Measurements from ENCODE around the gene TSC2.
A peak's percentile ranks its signal among the peaks of the same experiment; 100 is the strongest.
"Not testable (repeated sequence)": the region's sequence is repeated elsewhere in the genome, so short reads cannot be mapped to it uniquely, and the experiment has no call there.

The TSC2 gene

DNA sequence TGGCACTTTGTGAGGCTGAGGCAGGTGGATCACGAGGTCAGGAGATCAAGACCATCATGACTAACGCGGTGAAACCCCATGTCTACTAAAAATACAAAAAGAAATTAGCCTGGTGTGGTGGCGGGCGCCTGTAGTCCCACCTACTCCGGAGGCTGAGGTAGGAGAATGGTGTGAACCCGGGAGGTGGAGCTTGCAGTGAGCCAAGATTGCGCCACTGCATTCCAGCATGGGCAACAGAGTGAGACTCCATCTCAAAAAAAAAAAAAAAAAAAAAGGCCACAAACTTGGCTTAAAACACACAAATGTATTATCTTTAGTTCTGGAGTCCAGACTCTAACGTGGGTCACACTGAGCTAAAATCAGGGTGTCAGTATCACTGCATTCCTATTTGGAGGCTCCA is 36.1 kb upstream of the TSC2 start:
- not testable (repeated sequence) for DNase-seq

DNA sequence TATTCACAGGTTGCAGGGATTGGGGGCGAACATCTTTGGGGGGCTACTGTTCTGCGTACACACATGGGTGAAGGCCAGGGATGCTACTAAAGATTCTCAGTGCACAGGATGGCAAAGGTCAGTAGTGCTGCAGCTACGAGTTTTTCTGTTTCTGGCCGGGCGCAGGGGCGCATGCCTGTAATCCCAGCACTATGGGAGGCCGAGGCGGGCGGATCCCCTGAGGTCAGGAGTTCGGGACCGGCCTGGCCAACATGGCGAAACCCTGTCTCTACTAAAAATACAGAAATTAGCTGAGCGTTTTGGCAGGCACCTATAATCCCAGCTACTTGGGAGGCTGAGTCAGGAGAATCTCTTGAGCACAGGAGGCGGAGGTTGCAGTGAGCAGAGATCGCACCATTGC is 34.3 kb upstream of the TSC2 start:
- DNase-seq, result no peak

DNA sequence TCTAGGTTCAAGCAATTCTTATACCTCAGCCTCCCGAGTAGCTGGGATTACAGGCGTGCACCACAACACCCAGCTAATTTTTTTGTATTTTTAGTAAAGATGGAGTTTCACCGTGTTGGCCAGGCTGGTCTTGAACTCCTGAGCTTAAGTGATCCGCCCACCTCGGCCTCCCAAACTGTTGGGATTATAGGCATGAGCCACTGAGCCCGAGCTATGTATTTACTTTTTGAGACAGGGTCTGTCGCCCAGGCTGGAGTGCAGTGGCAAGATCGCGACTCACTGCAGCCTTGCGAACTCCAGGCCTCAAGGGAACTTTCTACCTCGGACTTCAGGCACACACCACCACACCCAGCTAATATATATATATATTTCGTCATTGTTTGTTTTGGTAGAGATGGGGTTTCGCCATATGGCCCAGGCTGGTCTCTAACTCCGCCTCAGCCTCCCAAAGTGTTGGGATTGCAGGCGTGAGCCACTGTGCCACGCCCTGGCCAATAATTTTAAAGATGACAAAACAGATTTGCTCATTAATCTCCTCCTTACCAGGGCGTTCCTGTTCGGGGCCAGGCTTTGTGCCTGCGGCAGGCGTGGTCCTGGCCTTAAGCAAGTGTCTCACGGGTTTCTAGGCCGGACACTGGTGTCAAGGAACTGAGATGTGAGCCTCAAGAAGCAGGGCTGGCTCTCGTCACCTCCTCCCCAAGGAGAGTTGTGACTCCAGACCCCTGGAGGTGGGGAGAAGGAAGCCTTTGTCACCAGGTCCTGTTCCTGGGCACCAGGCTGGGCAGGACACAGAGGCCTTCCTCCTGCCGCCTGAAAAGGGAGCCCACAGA is 32.5 kb upstream of the TSC2 start:
- DNase-seq, result no peak

DNA sequence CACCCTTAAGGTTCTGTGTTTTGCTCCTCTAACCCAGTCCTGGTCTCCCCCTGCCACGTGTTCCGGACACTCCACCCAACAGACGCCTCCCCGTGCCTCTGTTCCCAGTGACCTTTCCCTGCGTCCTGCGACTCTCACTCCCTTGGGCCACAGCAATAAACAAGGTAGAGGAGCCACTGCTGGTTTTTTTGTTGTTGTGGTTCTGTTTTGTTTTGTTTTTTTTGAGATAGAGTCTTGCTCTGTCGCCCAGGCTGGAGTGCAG is 31.9 kb upstream of the TSC2 start:
- no peak for DNase-seq

DNA sequence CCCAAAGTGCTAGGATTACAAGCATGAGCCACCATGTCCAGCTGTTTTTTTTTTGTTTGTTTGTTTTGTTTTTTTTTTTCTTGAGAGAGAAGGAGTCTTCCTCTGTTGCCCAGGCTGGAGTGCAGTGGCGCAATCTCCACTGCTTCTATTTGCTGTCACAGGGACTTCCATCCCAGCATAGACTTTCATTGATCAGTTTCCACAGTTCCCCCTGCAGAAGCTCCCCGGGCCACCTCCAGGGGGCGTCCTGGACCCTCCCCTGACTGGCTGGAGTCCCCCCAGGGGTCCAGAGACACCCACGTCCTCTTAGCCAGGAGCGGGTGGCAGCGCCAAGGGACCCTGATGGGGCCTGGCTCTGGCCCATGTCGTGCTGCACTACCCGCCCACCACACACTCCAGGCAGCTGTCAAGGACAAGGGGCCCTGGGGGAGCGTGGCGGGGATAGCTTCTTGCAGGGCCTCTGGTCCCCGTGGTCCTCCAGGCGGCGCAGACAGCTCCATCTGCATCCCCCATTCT is 31.3 kb upstream of the TSC2 start:
- no peak for DNase-seq

DNA sequence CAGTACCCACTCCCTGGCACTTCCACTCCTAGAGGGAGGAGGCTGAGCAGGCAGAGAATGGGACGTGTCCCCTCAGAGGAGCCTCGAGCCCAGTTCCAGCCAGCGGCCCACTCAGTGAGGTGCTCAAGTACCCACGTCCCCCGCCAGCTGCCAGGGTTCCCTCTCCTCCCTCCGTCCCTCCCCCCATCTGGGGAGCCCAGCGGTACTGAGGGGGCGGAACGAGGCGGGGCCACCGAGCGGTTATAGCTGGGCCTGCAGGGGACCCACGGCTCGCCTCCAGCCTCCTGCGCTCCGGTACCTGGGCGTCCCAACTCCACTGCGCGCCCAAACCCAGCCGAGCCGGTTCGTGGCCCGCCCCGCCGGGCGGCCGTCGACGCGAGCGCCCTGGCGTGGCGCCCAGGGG is 28.3 kb upstream of the TSC2 start, which contains the start of gene NPW:
Gene NPW, plus strand, starts transcription at position 268 of the 403 bp plus-strand sequence.
- DNase-seq, result peak; percentile 47

DNA sequence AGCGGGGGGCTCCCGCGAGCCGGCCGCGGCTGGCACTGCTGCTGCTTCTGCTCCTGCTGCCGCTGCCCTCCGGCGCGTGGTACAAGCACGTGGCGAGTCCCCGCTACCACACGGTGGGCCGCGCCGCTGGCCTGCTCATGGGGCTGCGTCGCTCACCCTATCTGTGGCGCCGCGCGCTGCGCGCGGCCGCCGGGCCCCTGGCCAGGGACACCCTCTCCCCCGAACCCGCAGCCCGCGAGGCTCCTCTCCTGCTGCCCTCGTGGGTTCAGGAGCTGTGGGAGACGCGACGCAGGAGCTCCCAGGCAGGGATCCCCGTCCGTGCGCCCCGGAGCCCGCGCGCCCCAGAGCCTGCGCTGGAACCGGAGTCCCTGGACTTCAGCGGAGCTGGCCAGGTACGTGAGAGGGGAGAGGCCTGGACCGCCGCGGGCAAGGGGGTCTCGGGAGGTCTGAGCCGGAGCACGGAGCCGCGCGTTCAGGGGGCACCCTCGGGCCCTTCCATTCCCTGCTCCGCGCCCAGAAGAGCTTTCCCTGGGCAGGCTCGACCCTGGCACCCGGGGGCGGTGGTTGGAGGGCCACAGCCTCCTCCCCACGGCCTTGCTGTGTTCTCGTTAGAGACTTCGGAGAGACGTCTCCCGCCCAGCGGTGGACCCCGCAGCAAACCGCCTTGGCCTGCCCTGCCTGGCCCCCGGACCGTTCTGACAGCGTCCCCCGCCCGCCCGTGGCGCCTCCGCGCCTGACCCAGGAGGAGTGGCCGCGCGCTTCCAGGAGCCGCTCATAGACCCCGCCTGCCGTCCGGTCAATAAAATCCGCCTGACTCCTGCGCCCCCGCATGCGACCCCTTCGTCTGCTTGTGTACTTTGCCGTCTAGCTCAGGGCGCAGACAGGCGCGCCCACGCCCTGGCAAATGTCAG is 27.6 kb upstream of the TSC2 start:
- DNase-seq, result no peak

DNA sequence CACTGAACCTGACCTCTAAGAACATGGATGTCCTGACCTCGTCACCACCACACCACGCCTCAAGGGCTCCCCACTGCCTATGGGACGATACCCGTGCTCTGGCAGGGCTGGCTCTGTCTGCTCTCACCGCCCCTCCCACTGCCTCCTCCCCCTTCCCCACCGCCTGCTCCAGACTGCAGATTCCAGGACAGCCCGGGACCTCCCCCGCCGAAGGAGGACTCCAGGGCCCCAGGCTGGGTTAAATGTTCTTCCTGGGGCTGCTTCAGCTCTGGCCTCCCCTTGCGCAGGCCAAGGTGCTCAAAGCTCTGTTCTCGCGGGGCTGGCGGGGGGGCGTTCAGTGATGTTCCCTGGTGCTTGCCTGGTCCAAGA is 25.1 kb upstream of the TSC2 start:
- DNase-seq, result peak; percentile 54

DNA sequence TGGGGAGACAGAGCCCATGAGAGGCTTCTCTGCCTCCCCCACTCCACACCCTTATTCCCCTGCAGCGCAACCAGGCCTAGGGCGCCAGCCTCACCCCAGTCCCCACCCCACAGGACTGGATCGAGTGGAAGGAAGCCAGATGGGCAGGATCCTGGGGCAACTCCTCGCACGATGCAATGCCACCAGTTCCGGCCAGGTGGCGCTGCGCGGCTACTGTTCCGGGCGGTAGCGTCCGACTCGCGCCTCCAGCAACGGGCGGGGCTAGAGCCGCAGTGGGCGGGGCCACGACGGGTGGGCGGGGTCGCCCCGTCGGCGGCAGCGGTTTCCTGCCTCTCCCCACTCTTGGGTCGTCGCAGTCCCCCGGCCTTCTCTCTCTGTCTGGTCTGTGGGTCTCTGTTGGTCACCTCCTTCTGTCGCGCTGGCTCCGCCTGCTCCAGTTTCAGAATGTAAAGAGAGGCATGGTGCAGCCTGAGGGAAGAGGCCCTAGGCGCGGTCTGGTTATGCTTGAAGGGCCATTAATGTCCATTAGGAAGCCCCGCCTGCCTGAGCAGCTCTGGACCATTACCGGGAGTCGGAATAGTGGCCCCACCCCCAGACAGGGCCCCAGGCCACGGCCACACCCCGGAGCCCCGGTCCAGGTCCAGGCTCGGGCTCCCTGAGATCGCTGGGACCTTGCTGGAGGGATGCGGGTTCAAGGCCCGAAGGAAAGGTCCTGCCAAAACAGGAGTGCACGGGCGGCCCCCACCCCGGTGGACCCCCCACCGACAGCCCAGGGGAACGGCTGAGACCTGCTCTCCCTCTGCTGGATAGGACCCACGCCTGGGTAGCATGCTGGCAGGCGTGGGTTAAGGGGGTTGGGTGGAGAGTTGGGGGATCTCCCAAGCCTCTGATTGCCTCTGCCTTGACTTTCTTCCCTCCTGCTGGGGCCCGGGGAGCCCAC is 24.4 kb upstream of the TSC2 start:
- peak; percentile 97 for DNase-seq

DNA sequence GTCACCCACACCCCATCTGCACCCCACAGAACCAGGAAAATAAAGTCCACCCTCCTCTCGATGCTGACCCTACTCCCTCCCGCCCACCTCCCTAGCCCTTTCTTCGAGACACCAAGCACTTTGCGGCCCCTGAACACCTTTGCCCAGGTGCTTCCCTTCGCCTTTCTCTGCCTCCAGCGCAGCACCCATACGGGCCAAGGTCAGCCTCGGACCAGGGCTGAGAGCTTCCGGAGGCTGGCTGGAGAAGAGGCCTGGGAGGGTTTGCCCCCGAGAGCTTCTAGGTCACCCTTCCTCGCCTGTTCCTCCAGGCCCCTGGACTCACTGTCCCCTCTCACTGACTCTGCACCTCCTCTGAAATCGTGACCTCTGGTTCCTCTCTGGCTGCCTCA is 23.8 kb upstream of the TSC2 start:
- no peak for DNase-seq

DNA sequence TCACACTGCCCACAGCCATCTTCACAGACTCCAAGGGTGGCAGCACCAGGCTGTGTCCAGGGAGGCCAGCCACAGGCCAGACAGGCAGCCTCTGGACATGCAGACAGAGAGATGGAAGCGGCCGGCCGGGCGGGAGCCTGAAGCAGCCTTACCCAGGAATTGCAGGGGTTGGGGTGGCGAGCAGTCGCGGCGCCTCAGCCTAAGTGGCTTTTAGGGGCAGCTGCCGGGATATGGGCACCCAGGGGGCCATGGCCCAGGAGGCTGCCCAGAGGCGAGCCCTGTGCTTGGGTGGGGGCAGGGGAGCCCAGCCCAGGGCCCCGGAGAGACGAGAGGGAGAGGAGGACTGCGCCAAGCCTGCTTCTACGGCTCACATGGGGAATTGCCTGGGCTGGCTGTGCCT is 22.5 kb upstream of the TSC2 start:
- no peak for DNase-seq

DNA sequence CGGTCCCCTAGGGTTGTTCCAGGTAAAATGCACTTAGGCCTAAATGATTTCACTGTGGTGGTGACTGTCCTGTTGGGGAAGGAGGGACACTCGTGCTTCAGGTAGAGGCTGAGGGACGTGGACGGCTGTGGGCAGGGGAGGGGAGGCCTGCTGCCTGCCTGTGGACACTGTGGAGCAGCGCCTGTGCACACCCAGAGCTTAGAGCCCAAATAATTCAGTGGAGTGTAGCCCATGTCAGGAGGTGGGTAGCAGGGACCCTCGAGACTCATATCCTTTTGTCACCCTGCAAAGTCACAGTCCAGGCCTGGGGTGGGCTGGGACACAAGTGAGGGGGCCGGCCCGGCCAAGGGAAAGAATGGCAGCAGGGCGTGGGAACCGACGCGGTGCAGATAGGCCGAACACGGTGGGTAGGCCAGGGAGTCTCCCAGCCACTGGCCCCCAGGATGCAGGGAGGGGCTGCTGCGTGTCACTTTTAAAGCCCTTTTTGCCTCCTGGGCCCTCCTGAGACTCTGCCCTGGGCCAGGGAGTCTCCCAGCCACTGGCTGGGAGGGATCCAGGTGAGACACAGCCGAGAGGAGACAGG is 21.8 kb upstream of the TSC2 start:
- no peak for DNase-seq

DNA sequence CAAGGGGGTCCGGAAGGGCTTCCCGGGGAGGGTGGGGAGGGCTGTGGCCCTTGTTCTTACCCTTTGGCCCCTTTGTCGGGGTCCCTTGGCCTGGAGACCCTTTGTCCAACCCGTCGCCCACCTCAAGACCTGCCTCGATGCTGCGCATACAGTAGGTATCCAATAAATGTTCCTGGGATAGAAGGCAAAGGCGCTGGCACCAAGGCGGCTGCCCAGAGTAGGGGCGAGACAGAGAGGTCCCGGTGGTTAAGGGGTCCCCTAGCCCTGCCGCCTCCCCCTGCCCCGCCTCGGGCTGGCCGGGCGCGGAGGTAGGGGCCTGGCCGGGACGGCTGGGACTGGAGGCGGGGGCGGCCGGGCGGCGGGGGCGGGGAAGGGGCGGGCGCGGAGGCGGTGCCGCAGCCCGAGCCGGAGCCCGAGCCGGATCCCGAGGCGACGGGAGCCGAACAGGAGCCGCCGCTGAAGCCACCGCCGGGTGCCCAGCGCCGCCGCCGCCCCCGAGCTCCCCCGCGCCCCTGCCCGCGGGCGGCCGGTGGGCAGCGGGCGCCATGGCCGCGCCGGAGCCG is 21.2 kb upstream of the TSC2 start, which contains the start of gene NHERF2:
Gene NHERF2, plus strand, starts transcription at position 442 of the 563 bp plus-strand sequence. Its CDS starts 104 bp downstream, at position 546.
- DNase-seq, result no peak

DNA sequence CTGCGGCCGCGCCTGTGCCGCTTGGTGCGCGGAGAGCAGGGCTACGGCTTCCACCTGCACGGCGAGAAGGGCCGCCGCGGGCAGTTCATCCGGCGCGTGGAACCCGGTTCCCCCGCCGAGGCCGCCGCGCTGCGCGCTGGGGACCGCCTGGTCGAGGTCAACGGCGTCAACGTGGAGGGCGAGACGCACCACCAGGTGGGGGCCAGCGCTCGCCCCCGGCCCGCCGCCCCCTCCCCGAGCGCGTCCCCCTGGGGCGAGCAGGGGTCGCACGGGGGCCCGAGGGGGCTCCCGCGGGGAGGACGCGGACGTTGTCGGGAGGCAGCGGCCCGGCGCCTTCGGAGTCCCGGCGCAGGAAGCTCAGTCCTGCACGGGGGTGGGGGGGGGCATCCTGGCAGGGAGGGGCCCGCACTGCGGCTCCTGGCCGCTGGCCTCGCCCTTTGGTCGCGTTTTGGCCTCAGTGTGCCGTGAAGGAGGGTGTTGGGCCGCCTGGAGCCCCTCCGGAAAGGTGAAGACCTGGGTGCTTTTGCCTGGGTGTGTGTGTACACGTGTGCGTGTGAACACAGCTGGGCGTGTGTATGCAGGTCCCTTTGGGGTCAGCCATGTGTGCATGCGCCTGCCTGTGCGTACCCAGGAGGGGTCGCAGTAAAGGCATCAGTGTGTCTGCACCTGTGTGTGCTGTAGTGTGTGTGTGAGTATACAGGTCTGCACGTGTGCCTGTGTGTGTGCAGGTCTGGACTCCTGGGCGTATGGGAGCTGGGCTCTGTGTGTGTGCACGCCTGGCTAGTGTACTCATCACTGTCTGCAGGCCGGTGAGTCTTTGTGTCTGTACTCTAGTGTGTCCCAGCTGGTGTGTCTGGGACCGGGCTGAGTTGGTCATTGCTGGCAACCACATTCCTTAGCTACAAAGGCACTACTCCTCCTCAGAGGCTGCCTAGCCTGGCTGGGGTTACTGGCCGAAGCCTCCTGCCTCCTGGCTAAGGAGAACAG is 20.5 kb upstream of the TSC2 start:
- no peak for DNase-seq

DNA sequence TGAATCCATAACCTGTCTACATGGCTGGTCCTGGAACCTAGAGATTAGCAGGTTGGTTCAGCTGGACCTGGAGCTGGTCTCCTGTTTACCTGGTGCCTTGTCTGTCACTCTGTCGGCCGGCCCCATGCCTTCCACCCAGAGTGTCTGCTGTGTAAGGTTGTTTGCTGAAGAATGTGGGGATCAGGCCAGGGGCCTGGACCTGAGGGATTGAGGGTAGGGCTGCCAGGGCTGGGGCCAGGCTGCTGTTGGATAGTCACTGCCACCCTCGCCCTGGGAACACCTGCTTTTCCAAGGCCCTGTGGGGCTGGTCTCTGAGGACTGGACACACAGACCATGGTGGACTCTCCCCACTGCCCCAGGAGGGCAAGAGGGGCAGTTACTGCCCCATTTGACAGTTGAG is 19.6 kb upstream of the TSC2 start:
- DNase-seq, result no peak

DNA sequence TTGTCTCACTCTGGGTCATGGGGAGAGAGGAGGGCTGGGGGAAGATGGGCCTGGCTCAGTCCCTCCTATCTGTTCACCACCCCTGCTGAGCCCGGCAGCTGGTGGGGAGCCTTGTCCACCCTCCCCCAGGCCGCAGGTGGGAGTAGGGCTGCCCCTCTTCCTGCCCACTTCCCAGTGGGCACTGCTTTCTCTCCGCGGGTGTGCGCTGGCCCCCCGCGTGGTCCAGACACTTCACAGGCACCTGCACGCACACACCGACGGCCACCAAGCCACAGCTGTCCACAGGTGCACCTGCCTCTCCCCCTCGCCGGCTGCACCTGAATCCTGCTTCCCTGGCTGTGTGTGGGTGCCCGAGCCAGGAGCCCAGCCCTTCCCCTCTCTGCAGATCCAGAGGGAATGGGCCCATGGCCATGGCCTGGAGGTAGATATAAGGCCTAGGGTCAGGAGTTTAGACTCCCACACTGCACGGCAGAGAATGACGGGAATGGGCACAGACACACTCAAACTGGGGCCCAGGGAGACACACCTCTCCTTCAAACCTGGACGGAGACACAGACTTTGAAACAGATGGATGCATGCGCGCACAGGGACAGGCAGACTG is 19.1 kb upstream of the TSC2 start:
- DNase-seq, result no peak

DNA sequence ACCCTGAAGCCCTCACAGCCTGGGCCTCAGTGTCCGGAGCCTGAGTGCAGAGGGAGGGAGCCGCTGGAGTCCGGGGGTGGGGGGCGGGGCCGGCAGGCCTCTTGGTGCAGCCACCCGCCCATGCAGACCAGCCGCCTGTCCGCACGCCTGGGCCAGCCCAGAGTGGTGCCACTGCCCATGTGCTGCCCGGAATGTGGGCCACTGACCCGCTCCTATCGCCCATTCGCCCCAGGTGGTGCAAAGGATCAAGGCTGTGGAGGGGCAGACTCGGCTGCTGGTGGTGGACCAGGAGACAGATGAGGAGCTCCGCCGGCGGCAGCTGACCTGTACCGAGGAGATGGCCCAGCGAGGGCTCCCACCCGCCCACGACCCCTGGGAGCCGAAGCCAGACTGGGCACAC is 18.4 kb upstream of the TSC2 start:
- no peak for DNase-seq

DNA sequence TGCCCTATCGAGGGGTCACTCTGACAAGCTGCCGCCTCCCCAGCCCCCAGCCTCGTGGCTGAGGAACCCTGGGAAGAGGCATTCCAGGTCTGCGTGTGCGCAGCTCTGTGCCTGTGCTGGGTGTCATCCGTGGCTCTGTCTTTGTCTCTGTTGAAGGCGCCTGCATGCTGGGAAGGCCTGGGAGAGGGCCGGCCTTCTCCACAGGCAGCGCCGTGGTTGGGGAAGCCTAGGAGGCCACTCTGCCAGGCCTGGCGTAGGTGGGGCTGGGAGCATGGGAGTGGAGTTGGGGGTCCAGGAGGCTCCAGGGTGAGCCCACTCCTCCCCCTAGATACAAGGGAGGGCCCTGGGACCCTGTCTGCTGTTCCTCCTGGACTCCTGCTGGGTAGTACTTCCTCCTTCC is 17.7 kb upstream of the TSC2 start:
- no peak for DNase-seq

DNA sequence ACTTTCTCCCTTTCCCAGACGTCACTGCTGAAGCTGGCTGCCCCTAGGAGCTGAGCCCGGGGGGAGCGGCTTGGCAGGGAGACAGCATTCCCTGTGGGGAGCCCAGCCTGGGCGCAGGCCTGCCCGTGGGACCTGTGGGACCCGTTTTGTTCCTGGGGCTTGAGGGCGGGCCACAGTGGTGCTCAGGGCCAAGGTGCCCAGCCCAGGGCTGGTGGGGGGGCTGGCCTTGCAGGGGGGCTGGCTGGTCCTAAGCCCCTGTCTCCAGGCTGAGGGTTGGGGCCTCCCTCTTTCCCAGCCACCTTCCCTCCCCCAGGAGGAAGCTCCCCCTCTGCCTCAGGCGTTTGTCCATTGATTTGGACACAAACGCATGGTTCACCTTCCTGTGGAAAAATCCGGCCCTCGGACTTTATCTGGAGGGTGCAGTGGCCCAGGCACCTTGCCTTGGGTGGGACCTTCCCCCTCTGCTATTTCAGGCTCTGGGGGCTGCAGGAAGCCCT is 16.7 kb upstream of the TSC2 start:
- no peak for DNase-seq
